Measurements from ENCODE around the gene PDE8A. TPM values are rescaled to one million over a fixed set of nuclear protein-coding genes. Genes with fewer than 3 reads are reported as not detected.

Gene PDE8A
- total RNA-seq, 3 donors from 2014 or later: 45.1 to 60.5 (median 58.3) TPM

DNA sequence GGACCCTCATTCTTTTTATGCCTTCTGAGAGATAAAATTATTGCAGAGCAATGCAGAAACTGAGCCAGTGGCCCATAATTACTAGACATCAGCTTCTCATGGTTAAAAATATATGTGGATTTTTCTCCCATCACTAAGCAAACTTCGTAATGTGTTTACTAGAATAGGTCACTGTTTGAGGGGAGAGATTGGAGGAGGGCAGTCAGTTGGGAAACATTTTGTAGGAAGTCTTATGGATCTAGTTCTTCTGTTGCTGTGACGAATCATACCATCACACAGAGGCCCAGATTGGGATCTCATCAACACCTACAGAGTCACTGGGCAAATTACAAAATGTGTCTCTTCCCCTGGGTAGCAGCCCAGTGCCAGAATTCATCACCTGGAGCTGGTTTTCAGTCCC, 81.4 kb downstream of the PDE8A start:
- H3K4me1 ChIP-seq: no peaks in the 10 kb centered on the region
- no peak for DNase-seq (ENCODE audit: low spot score in 2 of 2)
- no peak for TF ChIP-seq POLR2AphosphoS5 (IDR thresholded peaks at IDR 0.05)
- TF ChIP-seq POLR2A (IDR thresholded peaks at IDR 0.05): no peak
- TF ChIP-seq, protein P1, sequence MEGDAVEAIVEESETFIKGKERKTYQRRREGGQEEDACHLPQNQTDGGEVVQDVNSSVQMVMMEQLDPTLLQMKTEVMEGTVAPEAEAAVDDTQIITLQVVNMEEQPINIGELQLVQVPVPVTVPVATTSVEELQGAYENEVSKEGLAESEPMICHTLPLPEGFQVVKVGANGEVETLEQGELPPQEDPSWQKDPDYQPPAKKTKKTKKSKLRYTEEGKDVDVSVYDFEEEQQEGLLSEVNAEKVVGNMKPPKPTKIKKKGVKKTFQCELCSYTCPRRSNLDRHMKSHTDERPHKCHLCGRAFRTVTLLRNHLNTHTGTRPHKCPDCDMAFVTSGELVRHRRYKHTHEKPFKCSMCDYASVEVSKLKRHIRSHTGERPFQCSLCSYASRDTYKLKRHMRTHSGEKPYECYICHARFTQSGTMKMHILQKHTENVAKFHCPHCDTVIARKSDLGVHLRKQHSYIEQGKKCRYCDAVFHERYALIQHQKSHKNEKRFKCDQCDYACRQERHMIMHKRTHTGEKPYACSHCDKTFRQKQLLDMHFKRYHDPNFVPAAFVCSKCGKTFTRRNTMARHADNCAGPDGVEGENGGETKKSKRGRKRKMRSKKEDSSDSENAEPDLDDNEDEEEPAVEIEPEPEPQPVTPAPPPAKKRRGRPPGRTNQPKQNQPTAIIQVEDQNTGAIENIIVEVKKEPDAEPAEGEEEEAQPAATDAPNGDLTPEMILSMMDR (IDR thresholded peaks at IDR 0.05): no peak
- intact Hi-C loops (cut with DNase I; ENCODE audit: low total_unique reads): no loop called here
- no peak overlapping the region for H3K27ac ChIP-seq
- H3K27me3 ChIP-seq: no peaks in the 10 kb centered on the region
- H3K4me3 ChIP-seq: no peak overlapping the region
- H3K9me3 ChIP-seq: peaks cover 0 to 14% of the 10 kb centered on the region in 2 donors
- H3K36me3 ChIP-seq: no peaks in the 10 kb centered on the region

DNA sequence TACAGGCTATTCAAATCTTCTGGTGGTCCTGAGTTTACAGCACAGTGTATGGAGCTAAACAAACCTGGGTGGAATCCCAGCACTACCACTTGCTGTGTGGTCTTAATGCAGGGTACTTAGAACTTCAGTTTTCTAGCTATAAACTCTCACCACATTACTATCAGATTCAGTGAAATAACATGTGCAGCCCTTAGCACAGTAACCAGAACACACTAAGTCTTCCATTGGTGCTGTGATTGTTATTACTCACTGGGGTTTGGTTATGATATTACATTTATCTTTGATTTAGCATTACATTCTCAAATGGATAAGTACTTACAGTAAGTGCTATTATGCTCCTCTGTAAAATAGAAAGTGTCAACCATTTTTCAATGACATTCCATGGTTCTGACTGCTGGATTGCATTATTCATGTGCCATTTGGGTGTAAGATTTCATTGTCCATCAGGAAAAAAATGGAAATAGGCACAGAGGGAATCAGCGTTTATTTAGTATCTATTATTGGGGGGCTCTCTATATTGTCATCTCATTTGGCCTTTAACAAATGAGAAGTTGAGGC, 81.9 kb downstream of the PDE8A start:
- Histone ChIP-seq H3K4me3 (no peak overlapping the region), H3K27ac (no peak overlapping the region), H3K4me1 (no peaks in the 10 kb centered on the region), H3K36me3 (no peaks in the 10 kb centered on the region), H3K27me3 (no peaks in the 10 kb centered on the region), H3K9me3 (peaks cover 0 to 14% of the 10 kb centered on the region in 2 donors)
- DNase-seq (ENCODE audit: low spot score in 2 of 2): no peak
- intact Hi-C loops (cut with DNase I; ENCODE audit: low total_unique reads): no loop called here
- TF ChIP-seq POLR2AphosphoS5 (IDR thresholded peaks at IDR 0.05) (no peak), POLR2A (IDR thresholded peaks at IDR 0.05) (no peak)
- TF ChIP-seq, protein P1 (IDR thresholded peaks at IDR 0.05): no peak

DNA sequence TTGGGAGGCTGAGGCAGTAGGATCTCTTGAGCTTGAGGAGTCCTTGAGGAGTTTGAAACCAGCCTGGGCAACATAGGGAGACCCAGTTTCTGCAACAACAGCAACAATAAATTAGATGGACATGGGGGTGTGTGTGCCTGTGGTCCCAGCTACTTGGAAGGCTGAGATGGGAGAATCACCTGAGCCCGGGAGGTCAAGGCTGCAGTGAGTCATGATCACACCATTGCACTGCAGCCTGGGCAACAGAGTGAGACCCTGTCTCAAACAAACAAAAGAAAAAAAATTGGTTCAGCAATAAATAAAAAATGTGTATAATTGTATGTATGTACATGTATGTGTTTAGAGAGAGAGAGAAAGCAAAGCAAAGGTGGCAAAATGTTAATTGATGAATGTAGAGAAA, 83.1 kb downstream of the PDE8A start:
- Histone ChIP-seq H3K36me3 (no peaks in the 10 kb centered on the region), H3K27ac (no peak overlapping the region), H3K27me3 (no peaks in the 10 kb centered on the region), H3K4me3 (no peak overlapping the region), H3K9me3 (peaks cover 0 to 4% of the 10 kb centered on the region in 2 donors), H3K4me1 (no peaks in the 10 kb centered on the region)
- TF ChIP-seq, protein P1 (IDR thresholded peaks at IDR 0.05): no peak
- TF ChIP-seq POLR2A (IDR thresholded peaks at IDR 0.05) (no peak), POLR2AphosphoS5 (IDR thresholded peaks at IDR 0.05) (no peak)
- DNase-seq (ENCODE audit: low spot score in 2 of 2): no peak
- intact Hi-C loops (cut with DNase I; ENCODE audit: low total_unique reads): no loop called here

DNA sequence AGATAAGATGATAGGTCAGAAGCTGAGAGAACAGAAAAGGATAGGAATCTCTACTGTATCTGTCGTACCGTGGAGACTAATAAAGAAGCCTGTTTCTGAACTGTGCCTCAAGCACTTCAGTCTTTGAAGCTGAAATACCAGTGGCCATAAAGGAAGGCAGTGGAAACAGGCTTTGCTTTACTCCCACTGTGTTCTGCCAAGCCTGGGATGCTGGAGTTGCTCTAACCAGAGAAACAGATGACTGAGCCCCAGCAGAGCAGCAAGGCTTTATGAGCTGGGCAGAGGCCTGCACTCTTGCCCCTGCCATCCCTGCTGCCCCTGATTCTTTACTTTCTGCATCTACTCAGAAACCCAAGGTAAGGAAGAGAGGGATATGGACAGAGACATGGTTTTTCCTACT, 89.4 kb downstream of the PDE8A start:
- no peaks in the 10 kb centered on the region for H3K36me3 ChIP-seq
- DNase-seq (ENCODE audit: low spot score in 2 of 2): no peak
- intact Hi-C loops (cut with DNase I; ENCODE audit: low total_unique reads): no loop called here

DNA sequence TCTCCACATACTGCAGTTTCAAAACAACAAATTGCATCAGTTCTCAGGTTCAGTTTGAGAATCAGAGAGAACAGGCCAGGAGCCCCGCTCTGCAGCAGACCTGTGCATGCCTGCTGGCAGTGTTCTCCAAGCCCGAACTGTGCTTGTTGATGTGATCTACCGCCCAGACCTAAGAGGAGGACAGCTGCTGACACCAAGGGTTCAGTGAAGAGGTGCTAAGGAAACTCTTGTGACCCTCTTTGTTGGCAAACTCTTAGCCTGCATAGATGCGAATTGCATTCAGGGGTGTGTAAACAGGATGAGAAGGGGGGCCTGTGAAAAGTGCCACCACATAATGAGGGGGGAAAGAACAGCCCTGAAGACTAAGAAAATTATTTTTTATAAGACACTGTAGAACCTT, 89.8 kb downstream of the PDE8A start:
- H3K9me3 ChIP-seq: no peaks in the 10 kb centered on the region
- H3K36me3 ChIP-seq: no peaks in the 10 kb centered on the region
- no peaks in the 10 kb centered on the region for H3K27me3 ChIP-seq
- H3K4me3 ChIP-seq: no peak overlapping the region
- no peak overlapping the region for H3K27ac ChIP-seq
- DNase-seq (ENCODE audit: low spot score in 2 of 2): no peak
- no peaks in the 10 kb centered on the region for H3K4me1 ChIP-seq
- TF ChIP-seq POLR2AphosphoS5 (IDR thresholded peaks at IDR 0.05) (no peak), POLR2A (IDR thresholded peaks at IDR 0.05) (no peak)
- TF ChIP-seq, protein P1 (IDR thresholded peaks at IDR 0.05): no peak
- intact Hi-C loops (cut with DNase I; ENCODE audit: low total_unique reads): no loop called here

More for the DNA sequence above, 89.4 kb downstream of the PDE8A start:
- H3K4me1 ChIP-seq: no peaks in the 10 kb centered on the region
- H3K4me3 ChIP-seq: no peak overlapping the region
- no peak overlapping the region for H3K27ac ChIP-seq
- H3K27me3 ChIP-seq: no peaks in the 10 kb centered on the region
- no peaks in the 10 kb centered on the region for H3K9me3 ChIP-seq
- TF ChIP-seq POLR2AphosphoS5 (IDR thresholded peaks at IDR 0.05) (no peak), POLR2A (IDR thresholded peaks at IDR 0.05) (no peak)
- TF ChIP-seq, protein P1 (IDR thresholded peaks at IDR 0.05): no peak

Data from breast epithelium (tissue), 4 donors.